IMR-90 (cell line): ENCODE data around the gene LAMTOR1. TPM values are rescaled to one million over a fixed set of nuclear protein-coding genes. Genes with fewer than 3 reads are reported as not detected.

ENCODE experiments used
- MAZ ChIP-seq: IDR thresholded peaks from 2 replicates; pipeline ENCODE4 v1.6.1; 2012; ENCODE audit warnings: low read depth, mild to moderate bottlenecking, low read length, improper control_type of control experiment, moderate library complexity, borderline replicate concordance
- microRNA-seq, 2 experiments: library from miRNA; stranded (forward) in 1 of 2; unstranded in 1 of 2; fragments of 10-50 nt in 1 of 2; fragments of <30 nt in 1 of 2; gene quantifications in 1 of 2; microRNA quantifications in 1 of 2; one replicate each; pipeline versions ENCODE3 to v1.1.0; 2013 to 2020; ENCODE audit not compliant: insufficient read depth in 1 of 2, insufficient read length in 1 of 2, unreplicated experiment in 1 of 2
- polyA plus RNA-seq, 3 experiments: library from polyadenylated mRNA; depleted of rRNA; stranded (reverse); fragments of >200 nt; gene quantifications; 2 replicates each; pipeline ENCODE4 v1.2.3, GENCODE V29; 2012; ENCODE audit warnings: low replicate concordance in 1 of 3
- small RNA-seq, 5 experiments: library from RNA; depleted of rRNA; stranded (forward); fragments of <200 nt; gene quantifications; one replicate each; pipeline ENCODE3, GENCODE V24; 2012
- total RNA-seq: library from RNA; depleted of rRNA; stranded (reverse); fragments of >200 nt; gene quantifications from 2 replicates; pipeline ENCODE4 v1.2.3, GENCODE V29; 2012; rRNA removed

Gene LAMTOR1
- total and polyA plus RNA-seq, 2 of the 4 experiments (the other 2 are of a cell fraction) = 126 to 137 TPM

DNA sequence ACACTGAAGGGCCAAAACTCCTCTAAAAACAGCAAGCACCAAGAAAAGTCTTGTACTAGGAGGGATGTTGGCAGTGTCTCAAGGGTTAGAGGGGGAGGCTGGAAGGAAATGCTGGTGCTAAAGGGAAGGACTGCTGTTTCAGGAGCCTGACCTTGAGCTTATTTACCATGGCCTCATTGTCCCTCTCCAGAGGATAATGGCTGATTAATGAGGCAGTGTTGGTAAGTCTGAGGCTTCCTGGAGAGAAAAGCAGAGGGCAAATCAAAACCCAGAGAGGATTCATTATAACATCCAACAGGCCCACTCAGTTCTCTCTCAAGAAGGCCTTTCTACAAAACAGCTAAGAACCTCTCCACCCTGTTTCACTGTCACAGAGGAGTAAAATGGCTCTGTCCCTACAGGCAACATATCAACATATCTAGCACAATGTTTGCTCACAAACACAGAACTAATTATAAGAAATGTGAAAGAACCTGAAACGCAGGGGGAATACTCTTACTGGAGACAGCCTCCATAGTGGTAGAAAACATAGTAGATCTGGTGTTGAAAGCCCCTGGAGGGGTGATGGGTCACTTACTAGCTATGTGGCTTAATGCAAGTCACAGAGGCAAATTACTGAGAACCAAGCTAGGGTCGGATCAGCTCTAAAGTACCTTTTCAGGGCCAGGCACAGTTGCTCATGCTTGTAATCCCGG is 54.2 kb downstream of the LAMTOR1 start (continued):
- no peak for TF ChIP-seq MAZ

Small RNA genes lying within 50 kb of the gene (microRNA-seq; reads per million reads assigned to microRNA genes)
- gene MIR3165 (ENCODE audit: insufficient read depth in 1 of 2, insufficient read length in 1 of 2, unreplicated experiment in 1 of 2) (0 reads per million in 2 experiments), gene RNU6-72P (ENCODE audit: insufficient read depth, insufficient read length) (not detected)

Small RNA genes lying within 50 kb of the gene (small RNA-seq; reads per million reads assigned to genes)
- gene MIR3165 (0 to 1.2 (median 0) reads per million in 5 experiments), gene RNU6-72P (0 reads per million in 5 experiments)

Other genes with a start within 250 kb of the LAMTOR1 start
- not detected in 2 replicates for gene DEFB131B, start 224.8 kb downstream of the LAMTOR1 start, total RNA-seq
- gene DEFB131B, start 224.8 kb downstream of the LAMTOR1 start, polyA plus RNA-seq (2012; rRNA removed) = not detected in 2 replicates
- 7.2 and 8.8 TPM in 2 replicates for gene XNDC1N, start 174.7 kb downstream of the LAMTOR1 start, total RNA-seq
- gene XNDC1N, start 174.7 kb downstream of the LAMTOR1 start, polyA plus RNA-seq (2012; rRNA removed) = 2.0 and 2.5 TPM in 2 replicates
- 65.8 and 88.7 TPM in 2 replicates for gene RNF121, start 174.3 kb downstream of the LAMTOR1 start, total RNA-seq
- 43.0 and 43.4 TPM in 2 replicates for gene RNF121, start 174.3 kb downstream of the LAMTOR1 start, polyA plus RNA-seq (2012; rRNA removed)
- gene IL18BP, start 104.4 kb downstream of the LAMTOR1 start, total RNA-seq = 0.83 and 0.90 TPM in 2 replicates
- gene IL18BP, start 104.4 kb downstream of the LAMTOR1 start, polyA plus RNA-seq (2012; rRNA removed) = 3.2 and 3.7 TPM in 2 replicates
- gene NUMA1, start 22.8 kb downstream of the LAMTOR1 start, total RNA-seq = 56.7 and 61.7 TPM in 2 replicates
- gene NUMA1, start 22.8 kb downstream of the LAMTOR1 start, polyA plus RNA-seq (2012; rRNA removed) = 97.0 and 107 TPM in 2 replicates
- 4.4 and 5.6 TPM in 2 replicates for gene LRRC51, start 22.4 kb downstream of the LAMTOR1 start, total RNA-seq
- gene LRRC51, start 22.4 kb downstream of the LAMTOR1 start, polyA plus RNA-seq (2012; rRNA removed) = 5.3 and 6.3 TPM in 2 replicates
- not detected in 2 replicates for gene TOMT, start 2.6 kb upstream of the LAMTOR1 start, total RNA-seq
- not detected in 2 replicates for gene TOMT, start 2.6 kb upstream of the LAMTOR1 start, polyA plus RNA-seq (2012; rRNA removed)
- 66.3 and 108 TPM in 2 replicates for gene ANAPC15, start 9.4 kb upstream of the LAMTOR1 start, total RNA-seq
- 78.7 and 84.2 TPM in 2 replicates for gene ANAPC15, start 9.4 kb upstream of the LAMTOR1 start, polyA plus RNA-seq (2012; rRNA removed)
- 0.36 TPM in 1 of 2 replicates, not detected in the other for gene FOLR3, start 32.4 kb upstream of the LAMTOR1 start, total RNA-seq
- 0.27 and 0.29 TPM in 2 replicates for gene FOLR3, start 32.4 kb upstream of the LAMTOR1 start, polyA plus RNA-seq (2012; rRNA removed)
- not detected in 2 replicates for gene FOLR1, start 88.8 kb upstream of the LAMTOR1 start, total RNA-seq
- 0.24 and 0.29 TPM in 2 replicates for gene FOLR1, start 88.8 kb upstream of the LAMTOR1 start, polyA plus RNA-seq (2012; rRNA removed)
- gene FOLR2, start 113.5 kb upstream of the LAMTOR1 start, total RNA-seq = not detected in 2 replicates
- gene FOLR2, start 113.5 kb upstream of the LAMTOR1 start, polyA plus RNA-seq (2012; rRNA removed) = not detected in 2 replicates
- gene INPPL1, start 121.5 kb upstream of the LAMTOR1 start, total RNA-seq = 26.9 and 27.4 TPM in 2 replicates
- gene INPPL1, start 121.5 kb upstream of the LAMTOR1 start, polyA plus RNA-seq (2012; rRNA removed) = 105 and 120 TPM in 2 replicates
- not detected in 2 replicates for gene PHOX2A, start 140.9 kb upstream of the LAMTOR1 start, total RNA-seq
- gene PHOX2A, start 140.9 kb upstream of the LAMTOR1 start, polyA plus RNA-seq (2012; rRNA removed) = not detected in 2 replicates